KBM-7 (cell line): ENCODE results near the gene ASRGL1.
A peak's percentile ranks its signal among the peaks of the same experiment; 100 is the strongest.
"Not testable (repeated sequence)": the region's sequence is repeated elsewhere in the genome, so short reads cannot be mapped to it uniquely, and the experiment has no call there.

Experiments
- DNase-seq: peaks from one replicate; pipeline ENCODE4 v3.0.0-alpha.2; 2015
- in situ Hi-C: fragments of 300-500 bp; cut with MboI; formaldehyde crosslinking; loops from 2 replicates; pipeline ENCODE4 v1.14.3; 2020; ENCODE audit warnings: low sequenced_read_pairs, low pct_unique_long_range_greater_than_20kb, mixed read lengths

ASRGL1 gene

GRCh38 chr11:62337303-62338181 is at the start of gene ASRGL1:
Gene ASRGL1, plus strand, starts transcription at chr11:62337448. Its CDS starts 530 bp downstream, at chr11:62337978.
- no peak for DNase-seq
- in situ Hi-C loops, result no loop called here

GRCh38 chr11:62295504-62295903 is 41.7 kb upstream of the ASRGL1 start:
- DNase-seq, result peak; percentile 18
- in situ Hi-C loops, result no loop called here

- no peak for DNase-seq
- in situ Hi-C loops, result no loop called here
These were observed 38.3 kb upstream of the ASRGL1 start, which contains the start of gene SCGB1D4 for GRCh38 chr11:62298975-62299374. Gene SCGB1D4, minus strand, starts transcription at chr11:62299075. Its CDS starts 65 bp downstream, at chr11:62299010.

- no peak for DNase-seq
- in situ Hi-C loops, result no loop called here
These were observed 31.0 kb upstream of the ASRGL1 start for GRCh38 chr11:62306227-62306626.

GRCh38 chr11:62307950-62308349 is 29.3 kb upstream of the ASRGL1 start:
- no peak for DNase-seq
- in situ Hi-C loops, result no loop called here

GRCh38 chr11:62309991-62310390 is 27.3 kb upstream of the ASRGL1 start:
- DNase-seq, result no peak
- in situ Hi-C loops, result no loop called here

GRCh38 chr11:62315431-62315830 is 21.8 kb upstream of the ASRGL1 start:
- no peak for DNase-seq
- in situ Hi-C loops, result no loop called here

GRCh38 chr11:62322524-62322923 is 14.7 kb upstream of the ASRGL1 start:
- in situ Hi-C loops, result no loop called here
- DNase-seq, result no peak

GRCh38 chr11:62324731-62325556 is 12.3 kb upstream of the ASRGL1 start:
- in situ Hi-C loops, result no loop called here
- DNase-seq, result peak; percentile 45

GRCh38 chr11:62325781-62326180 is 11.5 kb upstream of the ASRGL1 start:
- in situ Hi-C loops, result not testable (repeated sequence)

GRCh38 chr11:62326719-62327118 is 10.5 kb upstream of the ASRGL1 start:
- DNase-seq, in situ Hi-C loops: not testable (repeated sequence)

More at GRCh38 chr11:62325781-62326180, 11.5 kb upstream of the ASRGL1 start:
- not testable (repeated sequence) for DNase-seq

- DNase-seq, in situ Hi-C loops: not testable (repeated sequence)
These were observed 9.7 kb upstream of the ASRGL1 start for GRCh38 chr11:62327541-62327940.

- DNase-seq, in situ Hi-C loops: not testable (repeated sequence)
These were observed 6.0 kb upstream of the ASRGL1 start for GRCh38 chr11:62331264-62331663.

- in situ Hi-C loops, result no loop called here
- DNase-seq, result no peak
These were observed 3.5 kb upstream of the ASRGL1 start for GRCh38 chr11:62333768-62334167.

- in situ Hi-C loops, DNase-seq: not testable (repeated sequence)
These were observed 322 bp upstream of the ASRGL1 start for GRCh38 chr11:62336949-62337302.

GRCh38 chr11:62338218-62338617 is 970 bp downstream of the ASRGL1 start:
- in situ Hi-C loops, result no loop called here

GRCh38 chr11:62340269-62340901 is 3.1 kb downstream of the ASRGL1 start:
- peak; percentile 43 for DNase-seq
- in situ Hi-C loops, result no loop called here

More at GRCh38 chr11:62338218-62338617, 970 bp downstream of the ASRGL1 start:
- DNase-seq, result no peak

- DNase-seq, result no peak
- in situ Hi-C loops, result no loop called here
These were observed 4.3 kb downstream of the ASRGL1 start for GRCh38 chr11:62341588-62341987.

GRCh38 chr11:62343646-62344190 is 6.5 kb downstream of the ASRGL1 start:
- not testable (repeated sequence) for DNase-seq

More at GRCh38 chr11:62343646-62344190, 6.5 kb downstream of the ASRGL1 start:
- in situ Hi-C loops, result not testable (repeated sequence)
